Activated CD8-positive, alpha-beta memory T cell treated with anti-CD3 and anti-CD28 coated beads, Interleukin-2, amount 50 U/mL, for 48 hours (primary cell): Measurements from ENCODE around the gene NAXE.
"Not testable (repeated sequence)": the region's sequence is repeated elsewhere in the genome, so short reads cannot be mapped to it uniquely, and the experiment has no call there.

Experiments
- DNase-seq: peaks from one replicate; pipeline ENCODE4 v3.0.0-alpha.2; 2020

NAXE gene

DNA sequence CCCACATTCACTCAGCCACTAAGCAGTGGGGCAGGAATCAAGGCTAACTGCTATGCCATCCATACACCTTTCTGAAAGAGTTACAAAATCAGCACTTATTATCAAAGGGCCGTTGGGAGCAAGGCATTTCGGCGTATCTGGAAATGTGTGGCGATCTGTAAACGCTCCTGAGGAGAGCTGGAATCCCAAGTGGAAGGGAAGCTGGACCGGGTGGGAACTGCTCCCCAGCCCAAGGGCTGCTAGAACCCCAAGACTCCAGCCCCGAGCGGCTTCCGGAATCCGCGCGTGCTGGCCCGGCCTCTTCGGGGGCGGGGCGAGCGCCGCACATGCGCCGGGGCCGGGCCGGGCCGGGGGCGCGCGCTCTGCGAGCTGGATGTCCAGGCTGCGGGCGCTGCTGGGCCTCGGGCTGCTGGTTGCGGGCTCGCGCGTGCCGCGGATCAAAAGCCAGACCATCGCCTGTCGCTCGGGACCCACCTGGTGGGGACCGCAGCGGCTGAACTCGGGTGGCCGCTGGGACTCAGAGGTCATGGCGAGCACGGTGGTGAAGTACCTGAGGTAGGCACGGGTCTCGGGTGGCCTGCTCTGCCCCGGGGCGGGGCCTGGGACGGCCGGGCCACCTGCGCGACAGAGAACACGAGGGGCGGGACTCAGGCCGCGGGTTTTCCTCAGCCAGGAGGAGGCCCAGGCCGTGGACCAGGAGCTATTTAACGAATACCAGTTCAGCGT is at the start of gene NAXE:
Gene NAXE (plus strand): TSS at position 345 of the 726 bp plus-strand sequence. CDS start 29 bp downstream, at position 374.
- DNase-seq: peak; percentile 86

DNA sequence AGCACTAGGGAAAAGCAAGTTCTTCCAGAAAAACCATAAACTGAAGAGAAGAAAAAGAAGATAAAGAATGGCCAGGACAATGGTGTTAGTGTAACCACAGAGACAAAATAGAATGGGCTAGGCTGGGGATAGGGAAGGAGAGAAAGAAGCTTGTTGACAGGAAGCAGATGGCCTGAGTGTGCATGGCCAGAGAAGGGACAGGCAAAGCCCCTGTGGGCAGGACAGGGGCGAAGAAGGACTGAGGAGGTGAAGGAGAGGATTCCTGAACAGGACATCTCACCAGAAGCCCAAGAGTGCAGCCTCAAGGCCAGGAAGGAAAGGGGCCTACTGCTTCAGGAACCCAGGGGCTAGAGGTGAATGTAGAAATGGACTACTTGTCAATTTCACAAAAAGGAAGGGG is 48.5 kb upstream of the NAXE start:
- DNase-seq: no peak

DNA sequence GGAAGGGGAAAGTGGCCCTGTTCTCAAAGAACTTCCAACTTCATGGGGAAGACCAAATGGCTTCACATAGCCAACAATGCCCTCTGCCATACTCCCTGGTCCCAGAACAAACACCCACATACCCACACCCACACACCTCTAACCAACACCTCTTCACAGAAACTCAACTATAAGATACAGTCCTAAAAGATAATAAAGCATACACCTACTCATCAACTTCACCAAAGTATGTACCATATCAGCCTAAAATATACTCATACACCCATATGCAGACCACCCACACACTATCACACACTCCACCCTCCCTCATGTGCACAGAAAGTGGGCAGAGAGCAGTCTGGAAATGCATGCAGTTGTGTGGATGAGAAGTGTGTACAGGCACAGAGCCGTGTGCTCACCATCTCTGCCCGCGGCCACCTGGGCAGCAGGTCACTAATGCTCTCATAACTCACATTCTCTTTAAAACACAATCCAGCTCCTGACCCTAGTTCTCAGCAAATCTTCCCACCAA is 46.9 kb upstream of the NAXE start:
- no peak for DNase-seq

GRCh38 chr1:156546267-156546666 is 45.3 kb upstream of the NAXE start:
- no peak for DNase-seq

GRCh38 chr1:156547434-156547833 is 44.1 kb upstream of the NAXE start:
- DNase-seq: no peak

DNA sequence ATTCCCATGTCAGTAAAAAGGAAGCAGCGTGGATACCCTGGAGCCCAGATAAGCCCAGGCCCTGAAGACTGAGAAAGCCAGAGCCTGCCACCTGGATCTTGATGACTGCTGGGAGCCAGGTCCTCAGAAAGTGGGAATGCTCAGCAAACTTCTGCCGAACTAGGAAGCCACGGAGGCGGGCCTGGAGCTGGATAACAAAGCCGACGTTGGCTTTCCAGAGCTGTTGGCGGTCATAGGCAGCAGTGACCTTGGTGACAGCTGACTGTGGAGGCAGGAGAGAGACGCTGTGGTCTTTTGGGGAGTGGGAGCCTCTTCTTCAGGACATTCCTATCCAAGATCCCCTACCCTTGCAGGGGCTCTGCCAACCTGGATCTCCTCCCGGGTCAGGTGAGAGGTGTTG is 43.6 kb upstream of the NAXE start:
- DNase-seq: no peak

DNA sequence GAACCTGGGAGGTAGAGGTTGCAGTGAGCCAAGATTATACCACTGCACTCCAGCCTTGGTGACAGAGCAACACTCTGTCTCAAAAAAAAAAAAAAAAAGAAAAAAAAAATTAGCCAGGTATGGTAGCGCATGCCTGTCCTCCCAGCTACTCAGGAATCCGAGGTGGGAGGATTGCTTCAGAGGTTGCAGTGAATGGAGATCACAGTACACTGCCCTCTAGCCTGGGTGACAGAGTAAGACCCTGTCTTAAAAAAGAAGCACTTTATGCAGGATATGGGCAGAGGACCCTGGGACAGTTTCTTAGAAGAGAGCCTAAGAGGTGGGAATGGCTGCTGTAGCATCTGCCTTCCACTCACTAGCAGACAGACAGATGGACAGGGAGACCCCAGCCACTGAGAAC is 42.2 kb upstream of the NAXE start:
- DNase-seq: no peak

DNA sequence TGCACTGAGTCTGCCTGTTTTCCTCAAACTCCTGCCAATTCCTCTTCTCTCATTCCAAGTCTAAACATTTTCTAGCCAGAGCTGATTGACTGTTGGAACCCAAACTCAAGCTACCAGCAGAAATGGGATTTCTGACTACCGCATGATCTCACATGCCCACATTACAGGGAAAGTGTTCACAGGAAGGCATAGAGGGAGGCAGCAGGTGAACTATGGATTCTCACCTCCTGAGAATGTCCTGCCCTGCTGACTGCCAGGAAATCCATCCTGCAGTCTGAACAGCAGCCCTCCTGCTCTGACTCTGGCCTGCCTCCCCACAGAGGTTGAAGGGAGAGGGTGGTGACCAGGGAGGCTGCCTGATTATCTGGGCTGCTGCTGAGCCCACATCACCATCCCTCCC is 41.7 kb upstream of the NAXE start:
- no peak for DNase-seq

DNA sequence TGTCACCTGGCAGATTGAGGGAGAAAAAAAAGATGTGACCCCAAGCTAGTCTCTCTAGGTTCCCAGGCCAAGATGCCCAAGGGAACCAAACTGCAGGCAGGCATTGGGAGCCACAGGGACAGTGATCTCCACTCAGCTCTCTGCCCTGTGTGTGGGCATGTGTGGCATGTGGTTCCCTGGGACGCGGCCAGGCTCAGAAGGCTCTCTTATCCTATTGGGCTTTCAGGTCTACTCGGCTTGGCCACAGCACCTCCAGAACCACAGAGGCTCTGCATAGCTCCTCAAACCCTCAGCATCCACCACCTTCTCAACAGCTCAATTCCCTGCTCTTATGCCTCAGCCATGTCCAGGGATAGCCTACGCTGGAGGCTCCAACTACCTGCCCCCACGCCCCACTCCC is 41.2 kb upstream of the NAXE start:
- DNase-seq: no peak

DNA sequence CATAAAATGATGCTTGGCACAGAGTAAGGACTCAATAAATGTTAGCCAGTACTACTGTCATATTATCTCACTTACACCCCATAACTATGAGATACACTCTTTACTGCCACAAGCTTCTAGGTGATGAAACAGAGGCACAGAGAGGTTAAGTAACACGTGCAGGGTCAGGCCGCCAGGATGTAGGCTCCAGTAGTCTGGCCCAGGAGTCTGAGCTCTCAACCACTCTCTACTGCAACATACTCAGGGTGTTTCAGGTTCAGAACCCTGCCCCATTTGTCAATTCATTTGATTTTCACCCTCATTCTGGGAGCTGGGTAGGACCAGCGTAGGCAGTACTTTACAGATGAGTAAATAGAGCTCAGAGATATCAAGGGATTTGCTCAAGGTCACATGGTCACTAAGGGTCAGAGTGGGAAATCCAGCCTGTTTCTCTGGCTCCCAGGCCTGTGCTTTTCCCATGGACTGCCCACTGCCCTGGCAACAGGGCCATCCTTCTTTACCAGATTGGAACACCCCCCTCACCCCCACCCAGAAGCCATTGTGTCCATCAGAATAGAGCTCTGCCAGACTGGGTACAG is 40.4 kb upstream of the NAXE start:
- DNase-seq: no peak

DNA sequence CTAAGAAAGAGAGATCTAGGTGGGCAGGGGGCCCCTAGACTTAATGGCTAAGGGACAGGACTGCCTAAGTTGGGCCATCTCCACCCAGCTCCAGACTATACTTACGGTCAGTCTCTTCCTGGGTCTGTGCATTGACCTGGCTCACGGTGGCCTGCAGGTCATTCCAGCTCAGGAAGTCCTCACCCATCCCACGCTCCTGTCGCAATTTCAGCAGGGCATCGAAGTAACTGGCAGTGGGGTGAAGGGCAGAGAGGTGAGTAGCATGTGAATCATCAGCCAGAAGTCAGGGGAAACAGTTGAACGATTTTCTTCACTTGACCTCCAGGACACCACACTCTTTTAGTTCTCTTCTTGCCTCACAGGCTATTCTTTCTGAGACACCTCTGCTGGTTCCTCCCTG is 39.7 kb upstream of the NAXE start:
- DNase-seq: no peak

- DNase-seq: no peak
These were observed 39.1 kb upstream of the NAXE start for GRCh38 chr1:156552518-156552917.

- not testable (repeated sequence) for DNase-seq
These were observed 38.6 kb upstream of the NAXE start for GRCh38 chr1:156552937-156553336.

- no peak for DNase-seq
These were observed 37.6 kb upstream of the NAXE start for GRCh38 chr1:156553860-156554485.

DNA sequence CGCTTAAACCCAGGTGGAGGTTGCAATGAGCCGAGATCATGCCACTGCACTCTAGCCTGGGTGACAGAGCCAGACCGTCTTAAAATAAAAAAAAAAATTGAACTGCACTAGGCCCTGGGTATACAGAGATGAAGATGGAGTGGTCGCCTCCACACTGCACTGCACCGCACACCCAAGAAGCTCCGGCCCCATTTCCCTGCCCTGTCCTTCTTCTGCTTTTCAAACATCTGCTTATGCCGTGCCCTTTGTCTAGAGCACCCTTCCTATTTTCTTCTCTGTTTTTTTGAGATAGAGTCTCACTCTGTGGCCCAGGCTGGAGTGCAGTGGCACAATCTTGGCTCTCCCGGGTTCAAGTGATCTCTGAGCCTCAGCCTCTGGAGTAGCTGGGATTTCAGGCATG is 36.6 kb upstream of the NAXE start:
- no peak for DNase-seq

- no peak for DNase-seq
These were observed 35.9 kb upstream of the NAXE start for GRCh38 chr1:156555715-156556114.

DNA sequence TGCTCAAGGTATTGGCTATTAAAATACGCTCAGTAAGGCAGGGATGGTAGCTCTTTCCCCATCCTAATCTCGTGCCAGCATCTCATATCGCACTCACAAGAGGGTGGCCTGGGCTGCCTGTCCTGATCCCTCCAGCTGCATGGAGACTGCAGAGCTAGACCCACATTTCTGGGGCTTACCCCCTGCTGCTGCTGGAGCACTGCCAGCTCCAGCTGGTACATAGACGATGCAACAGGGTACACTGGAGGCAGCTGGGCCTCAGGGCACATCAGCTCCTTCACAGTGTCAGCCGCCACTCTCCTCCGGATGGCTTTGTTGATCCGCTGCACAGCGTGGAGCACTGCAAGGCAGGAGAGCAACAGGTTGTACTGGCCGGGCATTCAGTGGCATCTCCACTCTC is 35.2 kb upstream of the NAXE start:
- no peak for DNase-seq

DNA sequence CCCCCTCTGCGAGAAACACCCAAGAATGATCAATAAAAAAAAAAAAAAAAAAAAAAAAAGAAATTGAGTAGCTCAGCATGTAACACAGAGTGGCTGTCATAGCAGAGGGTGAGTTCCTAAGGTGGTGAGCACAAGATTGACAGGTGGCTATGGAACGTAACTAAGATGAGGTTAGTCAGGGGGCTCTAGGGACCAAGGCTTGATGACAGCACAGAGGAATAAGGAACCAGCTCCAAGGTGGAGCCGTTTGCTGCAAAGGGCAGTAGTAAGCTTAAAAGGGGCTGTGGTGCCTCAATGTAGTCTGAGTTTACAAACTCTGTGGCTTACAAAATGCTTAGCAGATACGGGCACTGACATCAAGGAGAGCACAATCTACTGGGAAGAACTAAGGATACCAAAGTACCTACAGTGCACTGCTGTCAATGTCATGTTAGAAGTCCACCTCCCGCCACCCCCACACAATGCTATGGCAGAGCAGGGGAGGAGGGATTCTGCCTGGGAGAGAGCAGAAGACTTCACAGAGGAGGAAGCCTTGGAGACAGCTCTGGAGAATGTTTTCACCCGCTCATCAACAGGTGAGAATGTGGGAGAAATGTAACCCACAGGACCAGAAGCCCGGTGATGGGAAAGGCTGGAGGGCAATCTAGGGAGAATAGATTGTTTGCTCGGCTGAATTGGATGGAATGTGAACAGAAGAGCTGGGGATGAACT is 32.3 kb upstream of the NAXE start:
- DNase-seq: no peak

DNA sequence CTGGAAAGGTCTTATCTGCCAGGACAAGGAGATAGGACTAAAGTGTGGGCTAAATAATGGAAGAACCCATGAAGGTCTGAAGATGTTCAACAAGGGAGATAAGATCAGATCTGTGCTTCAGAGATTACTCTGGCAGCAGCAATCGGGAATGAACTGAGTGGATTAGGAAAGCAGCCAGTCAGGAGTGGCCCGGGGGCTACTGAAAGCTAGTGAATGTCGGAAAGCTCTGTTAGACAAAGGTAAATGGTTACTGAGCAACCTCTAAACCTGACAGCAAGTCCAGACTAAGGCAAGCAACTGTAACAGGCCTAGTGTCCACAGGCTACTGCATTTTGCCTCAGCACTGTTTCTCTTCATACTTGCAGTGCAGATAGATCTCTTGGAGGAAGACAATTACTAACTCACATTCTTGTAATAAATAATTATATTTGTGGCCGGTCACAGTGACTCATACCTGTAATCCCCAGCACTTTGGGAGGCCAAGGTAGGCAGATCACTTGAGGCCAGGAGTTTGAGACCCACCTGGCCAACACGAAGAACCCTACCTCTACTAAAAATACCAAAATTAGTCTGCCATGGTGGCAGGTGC is 31.7 kb upstream of the NAXE start:
- DNase-seq: no peak

DNA sequence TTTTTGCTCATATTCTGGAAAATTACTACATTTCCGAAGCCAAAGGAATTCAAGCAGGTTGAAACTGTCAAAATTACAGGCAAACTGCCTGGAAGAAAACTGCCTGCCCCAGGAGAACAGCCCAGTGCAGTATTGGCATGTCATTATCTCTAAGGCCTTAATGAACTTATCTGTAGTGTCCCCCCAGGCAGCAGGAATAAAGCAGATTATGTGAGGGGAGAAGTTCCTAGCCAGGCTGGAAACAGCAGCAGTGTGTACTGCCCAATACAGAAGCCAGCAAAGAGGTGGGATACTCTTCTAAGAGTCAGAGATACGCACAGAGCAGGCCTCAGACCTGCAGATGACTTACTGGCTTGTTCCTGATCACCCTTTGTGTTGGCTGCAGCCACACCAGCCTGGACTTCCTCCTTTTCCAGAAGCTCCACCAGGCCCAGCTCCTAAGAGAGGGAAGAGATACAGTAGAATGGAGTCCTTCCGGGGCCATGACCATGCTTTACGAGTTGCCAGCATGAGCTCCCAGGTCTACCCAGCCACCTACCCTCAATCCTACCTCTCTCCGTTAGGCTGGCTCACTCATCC is 30.9 kb upstream of the NAXE start:
- DNase-seq: no peak

GRCh38 chr1:156565519-156565918 is 26.1 kb upstream of the NAXE start:
- no peak for DNase-seq

GRCh38 chr1:156566436-156566835 is 25.1 kb upstream of the NAXE start:
- DNase-seq: no peak
